Caki2 (cell line): Measurements from ENCODE around the gene GTF3C5. TPM values are rescaled to one million over a fixed set of nuclear protein-coding genes. Genes with fewer than 3 reads are reported as not detected.

Experiments used
- DNase-seq: peaks from one replicate; pipeline ENCODE4 v3.0.0-alpha.2; 2015; ENCODE audit warnings: low read depth
- in situ Hi-C: cut with HindIII; loops from 2 replicates; pipeline ENCODE4 v1.10.0; 2016; ENCODE audit warnings: low sequenced_read_pairs, low pct_unique_long_range_greater_than_20kb, mixed read lengths
- total RNA-seq: library from RNA; depleted of rRNA; stranded (reverse); fragments of >200 nt; shearing (Covaris generic); gene quantifications from 2 replicates; pipeline ENCODE4 v1.2.3, GENCODE V29; 2014; ENCODE audit warnings: low replicate concordance

The GTF3C5 gene
- total RNA-seq, 1 experiment from 2014 or later: 206 TPM

DNA sequence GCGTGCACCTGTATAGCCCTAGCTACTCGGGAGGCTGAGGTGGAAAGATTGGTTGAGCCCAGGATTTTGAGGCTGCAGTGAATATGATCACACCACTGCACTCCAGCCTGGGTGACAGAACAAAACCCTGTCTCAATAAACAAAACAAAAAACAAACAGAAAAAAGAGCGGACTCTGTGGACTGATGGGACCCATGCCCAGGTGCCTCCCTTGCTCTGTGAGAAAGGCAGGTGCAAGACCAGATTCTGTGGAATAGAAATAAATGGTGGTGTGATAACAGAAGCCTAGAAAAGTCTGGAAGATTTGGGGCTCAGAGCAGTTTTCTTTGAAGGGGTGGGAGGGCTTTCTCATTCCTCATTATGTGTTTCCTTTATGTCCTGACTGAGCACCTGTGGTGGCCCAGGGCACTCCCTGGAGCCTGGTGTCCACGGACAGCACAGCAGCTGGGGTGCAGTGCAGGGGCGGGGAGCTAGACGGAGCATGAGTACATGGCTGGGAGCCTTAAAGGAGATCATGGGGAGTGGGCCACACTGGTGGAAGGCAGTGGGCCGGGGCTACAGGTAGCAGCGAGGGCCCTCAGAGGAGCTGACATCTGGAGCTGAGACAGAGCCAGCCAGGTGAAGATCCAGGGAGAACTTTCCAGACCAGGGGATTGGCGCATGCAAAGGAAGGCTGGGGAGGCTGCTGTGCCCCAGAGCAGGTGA lies 15.6 kb downstream of the GTF3C5 start:
- no peak for DNase-seq
- in situ Hi-C loops: no loop called here

- no peak for DNase-seq
- in situ Hi-C loops: no loop called here
Measured at GRCh38 chr9:133046900-133047295, 16.1 kb downstream of the GTF3C5 start.

- in situ Hi-C loops: no loop called here
Measured at GRCh38 chr9:133048595-133048994, 17.8 kb downstream of the GTF3C5 start.

GRCh38 chr9:133049043-133049442 lies 18.2 kb downstream of the GTF3C5 start:
- DNase-seq: no peak
- in situ Hi-C loops: no loop called here

More at GRCh38 chr9:133048595-133048994, 17.8 kb downstream of the GTF3C5 start:
- no peak for DNase-seq

GRCh38 chr9:133050142-133050541 lies 19.3 kb downstream of the GTF3C5 start:
- no peak for DNase-seq
- in situ Hi-C loops: no loop called here

DNA sequence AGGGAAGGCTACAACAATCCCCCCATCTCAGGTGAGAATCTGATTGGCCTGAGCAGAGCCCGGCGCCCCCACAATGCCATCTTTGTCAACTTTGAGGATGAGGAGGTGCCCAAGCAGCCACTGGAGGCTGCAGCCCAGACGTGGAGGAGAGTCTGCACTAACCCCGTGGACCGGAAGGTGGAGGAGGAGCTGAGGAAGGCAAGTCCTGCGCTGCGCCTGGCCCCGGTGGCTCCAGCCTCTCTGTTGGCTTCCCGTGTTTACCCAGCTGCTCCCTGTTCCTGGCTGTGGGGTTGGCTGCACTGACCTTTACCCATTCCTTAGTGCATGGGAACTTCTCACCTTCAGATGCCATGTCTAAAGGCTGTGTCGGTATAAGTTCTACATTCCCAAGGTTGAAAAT lies 20.0 kb downstream of the GTF3C5 start:
- in situ Hi-C loops: no loop called here

DNA sequence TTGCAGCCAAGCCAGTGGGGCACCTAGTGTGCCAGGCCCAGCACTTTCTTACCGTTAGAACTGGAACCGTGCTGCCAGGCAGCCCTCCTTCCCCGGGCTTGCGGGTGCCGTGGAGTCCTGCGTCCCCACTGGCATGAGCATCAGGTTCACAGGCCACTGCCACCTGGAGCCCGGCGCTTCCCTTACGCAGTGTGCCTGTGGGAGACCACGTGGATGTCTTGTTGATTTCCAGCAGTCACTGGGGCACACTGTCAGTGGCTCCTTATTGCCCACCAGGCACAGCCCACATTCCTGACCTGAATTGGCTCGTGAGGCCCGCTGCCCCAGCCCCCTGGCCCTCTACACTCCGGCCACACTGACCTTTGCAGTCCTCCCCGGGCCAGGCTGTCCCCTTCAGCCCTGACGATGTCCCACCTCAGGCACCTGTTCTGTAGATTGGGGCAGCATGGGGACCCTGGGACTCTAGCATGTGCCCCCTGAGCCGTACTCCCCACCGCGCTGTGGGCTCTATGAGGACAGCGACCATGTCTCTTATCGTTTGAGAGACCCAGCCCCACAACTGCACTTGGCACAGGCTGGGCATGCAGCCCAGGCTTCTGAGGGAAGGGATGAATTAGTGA lies 20.6 kb downstream of the GTF3C5 start:
- in situ Hi-C loops: no loop called here
- no peak for DNase-seq

More for the DNA sequence above, 20.0 kb downstream of the GTF3C5 start:
- DNase-seq: no peak

- in situ Hi-C loops: no loop called here
- no peak for DNase-seq
Measured at GRCh38 chr9:133051966-133052539, 21.3 kb downstream of the GTF3C5 start.

DNA sequence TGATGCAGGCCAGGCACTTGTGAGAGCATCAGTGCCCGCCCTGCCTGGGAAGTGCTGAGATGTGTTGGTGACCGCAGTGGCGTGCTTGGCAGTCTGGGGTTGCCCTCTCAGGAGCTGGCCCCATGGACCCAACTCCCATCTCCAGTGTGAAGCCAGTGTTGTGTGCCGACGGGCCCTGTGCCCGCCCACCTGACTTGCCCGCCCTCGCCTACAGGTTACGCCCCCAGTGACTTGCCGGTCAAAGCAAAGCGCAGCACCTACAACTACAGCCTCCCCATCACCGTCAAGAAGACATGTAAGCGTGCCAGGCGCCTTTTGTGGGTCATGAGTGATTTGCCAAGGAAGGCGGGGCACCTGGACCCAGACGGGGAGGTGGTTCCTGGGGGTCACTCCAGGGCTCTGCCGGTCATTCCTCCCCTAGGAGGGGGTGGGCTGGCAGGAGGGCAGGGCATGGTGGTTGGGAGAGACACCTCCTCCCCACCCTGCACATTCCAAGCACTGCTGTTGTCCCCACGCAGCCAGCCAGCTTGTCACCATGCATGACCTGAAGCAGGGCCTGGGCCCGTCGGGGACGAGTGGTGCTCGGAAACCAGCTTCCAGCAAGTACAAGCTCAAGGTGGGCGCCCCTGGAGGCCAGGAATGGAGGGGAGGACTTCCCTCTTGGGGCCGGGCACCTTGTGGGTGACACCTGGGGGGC lies 23.5 kb downstream of the GTF3C5 start:
- no peak for DNase-seq
- in situ Hi-C loops: no loop called here

GRCh38 chr9:133054966-133055365 lies 24.2 kb downstream of the GTF3C5 start:
- DNase-seq: no peak
- in situ Hi-C loops: no loop called here

DNA sequence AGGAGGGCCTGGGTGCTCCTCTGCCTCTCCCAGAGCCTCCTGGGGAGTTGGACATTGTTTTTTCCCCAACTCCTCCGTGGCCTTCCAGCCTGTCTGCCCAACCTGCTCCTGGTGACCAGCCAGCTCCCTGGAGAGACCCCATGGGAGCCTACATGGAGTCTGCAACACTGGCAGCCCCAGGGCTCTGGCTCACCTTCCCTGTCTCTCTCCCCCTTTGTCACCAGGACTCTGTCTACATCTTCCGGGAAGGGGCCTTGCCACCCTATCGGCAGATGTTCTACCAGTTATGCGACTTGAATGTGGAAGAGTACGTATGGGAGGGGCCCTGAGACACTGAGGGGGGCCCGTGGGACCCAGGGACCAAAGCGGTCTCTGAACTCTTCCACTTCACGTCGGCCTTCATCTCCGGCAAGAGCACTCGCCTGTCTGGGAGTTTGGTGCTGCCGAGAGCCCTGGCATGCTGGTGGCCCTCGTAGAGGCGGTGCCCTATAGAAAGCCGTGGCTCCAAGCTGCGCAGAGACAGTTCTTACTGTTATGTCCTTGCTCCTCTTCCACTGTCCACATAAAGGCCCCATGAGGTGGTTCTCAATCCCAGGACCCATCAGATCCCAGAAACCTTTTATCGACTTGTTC lies 25.1 kb downstream of the GTF3C5 start:
- no peak for DNase-seq
- in situ Hi-C loops: no loop called here

- no peak for DNase-seq
- in situ Hi-C loops: no loop called here
Measured at GRCh38 chr9:133056533-133056932, 25.7 kb downstream of the GTF3C5 start.

GRCh38 chr9:133057006-133057405 lies 26.2 kb downstream of the GTF3C5 start:
- no peak for DNase-seq
- in situ Hi-C loops: no loop called here

DNA sequence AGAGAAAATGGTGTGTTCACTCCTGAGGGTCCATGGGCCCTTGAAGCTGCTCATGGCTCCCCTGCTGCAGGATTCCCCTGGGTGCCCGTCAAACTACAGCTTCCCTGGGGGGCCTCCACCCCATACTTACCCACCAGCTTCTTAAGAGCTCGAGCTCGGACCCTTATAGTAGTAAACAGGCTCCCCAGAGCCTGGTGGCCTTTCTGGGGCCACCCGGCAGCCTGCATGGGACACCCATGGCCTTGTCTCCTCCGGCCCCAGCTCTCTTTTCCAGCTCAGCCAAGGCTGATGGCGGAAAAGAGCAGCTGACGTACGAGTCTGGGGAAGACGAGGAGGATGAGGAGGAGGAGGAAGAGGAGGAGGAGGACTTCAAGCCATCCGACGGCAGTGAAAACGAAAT lies 26.8 kb downstream of the GTF3C5 start:
- in situ Hi-C loops: no loop called here
- no peak for DNase-seq

DNA sequence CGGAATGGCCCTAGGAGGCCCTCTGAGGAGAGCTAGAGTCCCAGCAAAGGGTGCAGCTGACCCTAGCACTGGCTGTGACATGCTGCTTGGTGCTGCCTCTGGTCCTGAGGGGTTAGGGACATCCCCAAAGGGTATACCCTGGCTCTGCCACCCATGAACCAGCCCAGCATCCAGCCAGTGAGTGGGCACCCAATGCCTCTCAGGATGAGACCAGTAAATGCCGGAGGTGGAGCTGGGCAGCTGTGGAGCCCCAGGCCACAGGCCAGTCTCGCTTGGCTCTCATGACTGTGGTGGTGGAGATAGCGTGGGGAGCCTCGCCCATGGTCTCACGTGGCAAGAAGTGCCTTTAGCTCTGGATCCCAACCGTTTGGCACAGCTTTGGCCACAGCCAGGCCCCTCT lies 27.3 kb downstream of the GTF3C5 start:
- no peak for DNase-seq
- in situ Hi-C loops: no loop called here

- in situ Hi-C loops: no loop called here
- no peak for DNase-seq
Measured at GRCh38 chr9:133058550-133059320, 27.9 kb downstream of the GTF3C5 start.

DNA sequence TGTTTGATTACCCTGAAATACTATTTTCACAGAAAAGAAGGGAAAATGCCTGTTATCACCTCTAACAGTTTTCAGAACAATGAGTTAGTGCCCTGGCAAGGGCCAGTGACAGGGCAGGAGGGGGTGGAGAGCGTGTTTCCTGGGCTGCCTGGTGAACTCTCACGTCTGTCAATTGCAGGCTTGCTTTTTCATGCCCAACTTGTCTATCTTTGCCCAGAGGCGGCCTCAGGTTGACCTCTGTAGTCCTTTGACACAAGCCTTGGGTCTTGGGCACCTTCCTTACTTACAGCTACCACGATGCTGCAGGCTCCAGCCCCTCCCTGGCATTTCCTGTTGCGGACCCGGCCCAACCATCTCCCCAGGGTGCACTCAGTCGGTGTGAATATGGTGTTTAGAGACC lies 28.8 kb downstream of the GTF3C5 start:
- in situ Hi-C loops: no loop called here
- DNase-seq: no peak

- in situ Hi-C loops: no loop called here
- no peak for DNase-seq
Measured at GRCh38 chr9:133060417-133060841, 29.6 kb downstream of the GTF3C5 start.
